Stimulated activated CD4-positive, alpha-beta T cell treated with anti-CD3 and anti-CD28 coated beads, Interleukin-15, amount 100 ng/mL, for 48 hours (primary cell): ENCODE results near the gene NPR3.
"Not testable (repeated sequence)": the region's sequence is repeated elsewhere in the genome, so short reads cannot be mapped to it uniquely, and the experiment has no call there.

Experiments used
- DNase-seq, 2 donors: peaks; one replicate each; pipeline ENCODE4 v3.0.0-alpha.2; 2020; ENCODE audit warnings: low read depth in 2 of 2

Gene NPR3

DNA sequence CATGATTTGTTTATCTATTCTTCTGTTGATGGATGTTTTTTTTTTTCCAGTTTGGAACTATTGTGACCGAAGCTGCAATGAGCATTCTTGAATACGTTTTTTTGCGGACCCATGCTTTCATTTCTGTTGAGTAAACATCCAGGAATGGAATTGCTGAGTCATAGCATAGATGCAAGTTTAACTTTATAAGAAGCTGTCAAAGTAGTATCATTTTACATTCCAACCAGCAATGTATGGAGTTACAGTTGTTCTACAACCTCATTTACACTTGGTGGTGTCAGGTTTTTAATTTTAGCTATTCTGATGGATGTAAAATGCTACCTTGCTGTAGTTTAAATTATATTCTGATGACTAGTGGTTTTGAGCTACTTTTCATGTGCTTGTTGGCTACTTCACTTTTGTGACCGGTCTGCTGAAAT is 49.0 kb downstream of the NPR3 start:
- no peak for DNase-seq

DNA sequence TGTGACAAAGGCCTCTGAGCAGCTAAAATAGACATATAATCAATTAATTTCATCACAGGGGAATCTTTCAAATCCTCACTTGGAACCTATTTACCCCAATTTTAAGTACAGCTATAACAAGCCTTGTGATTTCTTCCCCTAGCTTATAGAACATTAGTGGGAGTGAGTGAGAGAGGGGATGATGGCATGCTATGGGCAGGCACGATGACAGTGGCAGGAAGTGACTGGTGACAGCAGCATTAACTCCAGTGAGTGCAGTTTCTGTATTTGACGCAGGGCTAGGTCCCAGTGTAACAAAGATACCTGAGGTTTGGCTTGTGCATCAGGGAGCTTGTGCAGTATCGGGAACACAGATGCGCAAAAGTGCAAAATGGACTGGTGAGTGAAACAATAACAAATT is 54.1 kb downstream of the NPR3 start:
- no peak for DNase-seq

DNA sequence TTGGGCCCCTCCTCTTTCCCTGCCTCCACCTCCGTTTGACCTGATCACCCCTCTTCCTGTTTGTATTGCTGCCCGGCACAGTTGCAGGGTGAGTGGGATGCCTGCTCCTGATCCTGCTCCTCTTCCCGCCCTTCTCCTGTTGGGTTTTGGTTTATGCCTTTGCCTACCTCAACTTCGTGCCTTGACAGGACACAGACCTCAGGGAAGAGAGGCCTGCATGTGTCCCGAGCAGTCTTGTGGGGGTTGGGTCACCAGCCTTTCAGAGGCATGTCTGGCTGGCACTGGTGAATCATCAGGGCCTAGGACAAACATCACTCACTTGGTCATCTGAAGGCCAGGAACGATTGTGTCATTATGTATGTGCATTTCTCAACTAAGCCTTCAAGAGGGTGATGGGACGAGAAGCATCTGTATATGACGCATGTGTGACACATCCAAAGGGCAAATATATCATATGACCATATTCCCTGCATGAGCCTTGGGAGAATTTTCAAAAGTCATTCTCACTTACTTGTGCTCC is 56.9 kb downstream of the NPR3 start:
- no peak for DNase-seq

DNA sequence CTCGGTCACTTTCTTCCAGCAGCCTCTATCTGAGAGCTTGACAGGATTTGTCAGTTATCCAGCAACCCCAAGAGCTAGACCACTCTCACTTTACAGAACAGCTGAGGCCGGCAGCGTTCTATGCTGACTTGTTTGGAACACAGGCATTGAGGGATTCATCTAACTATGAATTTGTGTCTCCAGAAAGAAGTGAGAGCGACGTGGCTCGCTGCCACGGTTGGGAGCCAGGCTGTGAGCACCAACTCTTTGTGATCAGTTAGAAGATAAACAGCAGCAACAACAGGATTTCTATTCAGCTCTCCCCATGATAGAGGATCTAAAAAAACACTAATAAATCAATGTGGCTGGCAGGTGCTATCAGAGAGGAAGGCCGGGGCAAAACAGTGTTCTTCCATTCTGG is 58.6 kb downstream of the NPR3 start:
- DNase-seq, result no peak

DNA sequence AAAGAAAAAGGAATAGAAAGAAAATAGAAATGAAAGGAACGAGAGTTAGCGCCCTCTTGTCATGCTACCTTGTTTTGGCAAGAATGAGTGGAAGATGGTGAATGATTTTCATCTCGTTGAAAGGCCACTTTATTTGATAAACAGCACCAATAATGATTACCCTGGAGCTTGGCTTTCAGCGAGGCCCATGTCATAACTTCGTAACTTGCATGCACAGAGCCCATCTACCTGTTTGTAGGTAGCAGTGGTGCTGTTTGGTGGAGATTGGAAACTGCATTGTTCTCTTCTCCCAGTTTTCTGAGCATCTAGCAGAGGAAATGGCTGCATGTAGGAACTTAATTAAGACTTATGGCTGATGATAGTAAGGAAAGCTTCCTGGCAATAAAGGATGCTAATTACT is 59.3 kb downstream of the NPR3 start:
- DNase-seq, result no peak

DNA sequence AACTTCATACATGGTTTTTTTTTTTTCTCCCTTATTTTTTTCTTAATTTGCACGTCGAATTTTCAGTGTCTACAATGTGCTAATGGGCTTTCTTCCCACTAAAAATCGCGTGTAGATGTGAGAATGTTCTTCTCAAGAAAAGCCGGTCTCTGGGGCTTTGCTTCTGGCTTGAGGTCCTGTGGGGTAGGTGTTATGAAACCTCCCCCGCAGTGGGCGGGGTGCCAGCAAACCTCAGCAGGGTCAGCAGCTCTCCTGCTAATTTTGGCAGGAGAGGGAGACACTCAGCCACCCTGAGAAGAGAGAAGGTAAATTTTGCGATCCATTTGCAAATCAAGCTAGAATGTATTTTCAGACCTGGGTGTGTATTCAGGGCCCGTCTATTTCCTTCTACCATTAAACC is 59.9 kb downstream of the NPR3 start:
- DNase-seq, result no peak

DNA sequence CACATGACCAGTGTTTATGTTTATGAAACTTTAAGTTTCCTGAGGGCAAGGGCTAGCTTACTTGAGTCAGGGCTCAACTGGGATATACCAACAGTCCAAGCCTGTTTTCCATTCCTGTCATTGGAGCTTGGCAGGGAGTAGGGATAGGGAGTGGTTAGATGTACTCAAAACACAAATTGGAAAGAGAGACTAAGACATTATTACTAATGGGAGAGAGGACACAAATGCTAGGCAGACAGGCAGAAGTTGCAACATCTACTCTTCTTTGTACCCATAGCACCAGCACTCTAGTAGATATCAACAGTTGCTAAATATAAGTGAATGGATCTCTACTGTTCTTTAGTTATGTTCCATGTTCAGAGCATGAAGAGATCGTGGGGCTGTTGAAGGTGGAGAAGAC is 62.8 kb downstream of the NPR3 start:
- DNase-seq, result no peak

DNA sequence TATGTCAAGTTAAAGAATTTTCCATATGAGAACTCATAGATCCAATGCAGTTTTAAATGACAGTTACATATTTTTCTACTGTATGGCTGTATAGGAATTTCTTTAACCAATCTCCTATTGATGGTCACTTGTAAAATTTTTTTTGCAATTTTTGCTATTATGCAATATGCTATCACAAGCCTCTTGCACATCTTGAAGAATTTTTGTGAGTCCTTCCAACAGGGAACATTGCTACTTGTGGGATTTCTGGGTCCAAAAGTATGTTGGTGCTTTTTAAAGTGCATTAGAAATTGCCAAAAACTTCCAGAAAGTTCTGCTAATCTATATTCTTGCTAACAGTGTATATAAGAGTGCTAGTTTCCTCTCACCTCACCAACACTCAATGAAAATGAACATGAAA is 65.1 kb downstream of the NPR3 start:
- DNase-seq, result no peak

DNA sequence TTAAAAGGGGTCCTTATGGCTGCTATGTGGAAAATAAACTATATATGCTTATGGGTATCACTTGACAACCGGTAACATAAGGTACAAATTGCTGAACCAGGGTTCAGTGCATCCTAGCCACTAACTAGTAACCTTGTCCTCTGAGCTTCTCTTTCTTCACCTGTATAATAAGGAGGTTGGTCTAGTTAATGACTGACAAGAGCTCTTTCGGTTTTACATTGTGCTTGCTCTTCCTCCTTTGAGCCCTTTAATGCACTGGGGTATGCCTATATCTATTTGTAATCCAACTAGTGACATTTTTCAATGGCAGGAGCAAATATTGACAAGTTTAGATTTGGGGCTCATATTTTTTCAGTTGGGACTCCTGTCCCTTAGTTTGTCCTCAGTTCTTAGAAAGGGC is 66.1 kb downstream of the NPR3 start:
- no peak for DNase-seq

DNA sequence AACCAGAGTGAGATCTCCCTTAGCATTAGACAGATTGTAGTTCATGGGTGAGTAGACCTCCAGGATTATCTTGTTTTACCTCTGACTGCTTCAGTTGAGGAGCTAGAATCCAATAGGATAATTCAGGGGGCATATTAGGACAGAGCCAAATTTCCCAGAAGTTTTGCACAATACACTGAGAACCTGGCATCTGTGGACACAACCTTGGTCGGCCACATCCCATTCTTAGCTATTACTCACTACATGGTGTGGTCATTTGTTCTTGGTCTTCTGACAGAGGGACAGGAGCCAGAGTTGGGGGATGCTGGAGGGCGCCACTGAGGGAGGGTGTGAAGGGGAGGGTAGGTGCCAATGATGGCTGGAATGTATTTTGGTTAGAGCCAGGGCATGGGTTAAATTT is 66.6 kb downstream of the NPR3 start:
- DNase-seq, result no peak

DNA sequence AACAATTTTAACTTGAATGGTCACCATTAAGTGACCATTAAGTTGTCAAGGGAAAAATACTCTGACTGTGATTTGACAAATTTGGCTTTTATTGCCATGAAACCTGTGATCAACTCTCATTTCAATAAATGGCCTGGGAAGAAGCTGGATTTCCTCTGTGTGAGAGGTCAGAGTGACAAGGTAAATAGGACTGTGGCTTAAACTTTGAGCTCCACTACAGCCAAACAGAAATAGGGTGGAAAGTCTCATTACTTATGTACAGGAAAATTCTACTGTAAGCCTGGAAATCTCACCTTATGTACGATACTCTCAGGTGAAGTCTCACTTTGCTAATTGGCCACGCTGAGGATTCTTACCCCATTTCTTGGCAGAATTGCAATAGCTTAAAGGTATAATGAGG is 67.3 kb downstream of the NPR3 start:
- no peak for DNase-seq

DNA sequence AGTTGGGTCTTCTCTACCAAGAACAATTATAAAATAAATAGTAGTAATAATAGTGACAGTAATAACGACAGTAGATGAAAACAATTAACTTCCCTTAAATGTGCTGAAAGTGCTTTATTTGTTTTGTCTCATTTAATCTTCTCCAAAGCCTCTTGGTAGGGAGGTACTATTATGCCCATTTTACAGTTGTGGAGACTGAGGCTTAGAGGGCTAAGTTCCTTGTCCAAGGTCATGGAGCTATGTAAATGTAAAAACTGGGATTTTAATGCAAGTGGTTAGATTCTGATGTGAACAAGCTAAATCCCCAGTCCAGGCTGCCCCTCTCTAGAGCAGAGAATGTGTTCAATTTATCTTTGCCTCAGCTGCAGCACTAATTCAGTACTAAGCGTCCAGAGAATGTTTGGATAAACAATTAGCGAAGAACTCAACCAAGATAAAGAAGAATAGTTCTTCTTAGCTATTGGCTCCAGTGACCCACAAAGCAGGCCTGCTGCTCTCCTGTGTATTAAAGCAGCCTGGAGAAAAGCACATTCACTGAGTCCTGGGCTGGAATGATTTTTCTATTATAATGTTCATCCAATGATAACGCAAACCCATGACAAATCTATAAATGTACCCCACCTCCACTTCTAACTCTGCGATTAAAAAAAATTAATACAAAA is 68.8 kb downstream of the NPR3 start:
- no peak for DNase-seq

DNA sequence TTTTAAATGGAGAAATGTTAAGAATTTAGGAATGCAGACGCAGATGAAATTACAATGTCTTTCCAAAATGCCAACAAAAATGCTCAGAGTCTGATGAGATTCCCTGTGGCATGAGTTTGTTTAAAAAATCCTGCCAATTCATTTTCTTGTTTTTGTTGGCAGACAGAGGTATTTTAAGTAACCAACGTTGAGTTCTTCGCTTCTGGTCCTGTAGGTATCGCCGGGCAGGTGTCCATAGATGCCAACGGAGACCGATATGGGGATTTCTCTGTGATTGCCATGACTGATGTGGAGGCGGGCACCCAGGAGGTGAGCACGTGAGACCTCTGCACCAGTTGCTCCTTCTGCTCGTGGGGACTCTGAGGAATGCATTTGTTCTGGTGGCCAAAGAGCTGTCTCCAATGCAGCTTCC is 69.4 kb downstream of the NPR3 start:
- no peak for DNase-seq

DNA sequence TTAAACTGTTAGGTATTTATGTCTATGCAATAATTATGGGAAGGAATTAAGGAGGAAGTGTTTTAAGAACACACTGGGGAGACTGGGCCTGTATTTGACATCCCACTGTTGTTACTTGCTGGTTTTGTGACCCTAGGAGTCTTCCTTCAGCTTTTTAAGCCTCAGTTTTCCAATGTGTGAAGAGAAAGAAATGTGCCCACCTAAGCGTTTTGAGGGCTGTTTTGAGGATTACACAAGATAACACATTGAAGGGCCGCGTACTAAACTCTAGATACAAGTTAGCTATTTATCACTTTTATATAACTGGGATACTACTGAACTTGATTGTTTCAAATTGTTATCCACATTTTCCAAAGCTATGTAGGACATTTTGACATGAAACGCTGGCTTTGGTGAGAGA is 72.5 kb downstream of the NPR3 start:
- no peak for DNase-seq

DNA sequence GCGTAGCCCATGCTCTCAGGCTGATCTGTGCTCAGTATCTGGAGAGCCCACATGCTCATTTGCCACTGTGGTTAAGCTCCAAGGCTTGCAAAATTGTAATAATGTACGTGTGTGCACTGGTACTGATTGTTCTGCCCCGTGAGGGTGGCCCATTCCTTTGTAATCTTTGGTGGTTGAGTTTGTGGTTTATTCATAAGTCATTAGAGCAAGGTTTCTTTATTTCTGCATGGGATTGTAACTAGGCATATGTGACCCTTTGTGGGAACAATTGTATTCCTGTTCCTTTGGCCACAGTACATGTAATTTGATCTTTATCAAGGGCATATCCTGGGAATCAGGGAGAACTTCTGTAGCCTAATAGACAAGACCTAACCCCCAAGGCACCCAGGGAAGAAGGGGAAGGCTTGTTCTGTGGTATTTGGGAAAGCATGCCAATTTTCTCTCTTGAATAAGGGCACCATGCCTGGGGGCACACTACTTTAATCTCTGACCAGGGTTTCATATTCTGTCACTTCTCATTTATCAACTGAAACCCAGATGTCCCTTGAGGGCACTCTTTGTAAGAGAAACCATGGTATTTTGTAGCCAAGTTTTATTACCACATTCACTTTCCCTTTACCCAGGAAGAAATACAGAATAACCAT is 74.6 kb downstream of the NPR3 start:
- DNase-seq, result no peak

DNA sequence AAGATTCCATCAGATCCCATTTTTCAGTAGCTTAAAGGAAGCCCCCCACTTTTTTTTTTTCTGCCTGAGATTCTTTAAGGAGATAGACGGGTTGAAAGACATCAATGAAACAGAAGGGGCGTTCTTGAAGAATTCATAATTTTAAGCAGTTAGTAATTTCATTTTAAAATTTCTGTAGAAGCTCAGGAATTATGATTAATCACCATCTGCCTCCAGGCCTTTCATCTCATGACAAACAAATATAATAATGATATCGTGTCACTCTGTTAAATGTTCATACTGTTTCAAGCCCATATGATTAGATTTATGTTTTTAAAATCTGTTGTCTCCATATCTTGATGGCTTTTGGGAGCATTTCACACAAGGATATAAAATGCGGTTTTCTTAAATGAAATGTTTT is 75.2 kb downstream of the NPR3 start:
- no peak for DNase-seq

DNA sequence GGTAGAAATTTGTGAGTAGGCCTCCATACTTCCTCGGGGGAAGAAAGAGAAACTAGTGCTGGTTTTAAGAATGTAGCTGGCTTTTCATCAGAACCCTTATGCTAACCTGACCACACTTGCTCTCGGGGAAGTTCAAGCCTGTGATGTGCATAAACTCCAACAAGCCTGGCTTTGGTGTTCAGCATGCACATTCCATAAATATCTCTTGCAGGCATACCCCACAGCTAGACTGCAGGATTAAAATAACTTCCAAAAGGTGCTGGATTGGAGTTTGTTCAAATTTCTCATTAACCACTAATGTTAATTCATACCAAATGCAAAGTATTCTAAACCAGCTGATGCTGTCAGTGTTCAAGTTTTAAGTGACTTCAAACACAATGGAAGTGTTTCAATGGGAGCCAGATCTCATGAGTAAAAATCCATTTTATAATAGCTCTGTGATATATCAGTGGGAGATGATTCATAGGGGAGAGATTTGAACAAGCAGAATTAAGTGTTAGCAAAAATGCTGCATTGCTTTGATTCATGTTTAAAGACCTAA is 79.4 kb downstream of the NPR3 start:
- no peak for DNase-seq

DNA sequence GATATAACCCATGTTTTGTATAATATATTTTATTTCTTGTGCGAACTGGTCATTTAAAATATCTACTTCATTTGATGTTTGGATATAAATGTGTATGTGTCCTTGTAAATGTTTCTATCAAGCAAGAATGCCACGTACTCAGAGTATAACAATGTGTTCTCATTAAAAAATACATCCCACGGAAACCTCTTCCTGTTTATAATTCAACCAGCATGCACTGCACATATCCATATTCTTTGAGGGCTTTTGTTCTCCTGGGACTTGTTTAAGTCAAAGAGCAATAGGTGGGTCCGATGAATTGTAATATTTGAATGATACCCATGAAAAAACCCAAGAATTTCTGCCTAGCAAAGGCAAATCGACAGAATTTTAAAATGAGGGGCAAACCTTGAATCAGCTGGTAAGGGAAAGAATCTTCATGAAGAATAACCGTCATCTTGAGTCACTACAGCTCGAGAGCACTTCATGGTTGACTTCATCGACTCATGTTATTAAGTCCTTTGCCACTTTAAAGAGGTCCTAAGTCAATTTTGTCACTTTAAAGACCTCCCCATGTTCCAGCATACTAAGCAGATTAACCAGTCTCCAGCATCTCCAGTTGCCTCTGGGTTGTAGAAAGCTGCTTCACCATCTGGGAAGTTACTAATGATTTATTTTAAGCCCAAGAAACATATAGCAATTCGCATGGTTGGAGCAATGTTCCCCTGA is 80.6 kb downstream of the NPR3 start:
- no peak for DNase-seq

DNA sequence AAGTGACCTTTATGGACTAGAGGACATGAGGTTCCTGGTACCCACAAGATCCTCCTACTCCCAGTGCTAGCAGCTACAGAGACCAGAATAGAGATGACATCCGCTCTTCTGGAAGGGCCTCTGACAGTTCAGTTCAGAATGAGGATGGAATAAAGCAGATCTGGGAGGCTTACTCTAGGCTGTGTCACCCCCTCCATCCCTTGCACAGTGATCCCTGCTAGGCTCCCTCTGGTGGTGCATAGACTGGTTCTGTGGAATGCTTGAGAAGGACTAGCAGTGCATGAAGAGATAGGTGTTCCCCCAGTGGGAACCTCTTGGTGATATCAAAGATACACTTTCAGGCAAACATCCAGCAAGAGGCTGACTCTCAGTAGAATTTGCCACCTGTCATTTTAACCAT is 83.0 kb downstream of the NPR3 start:
- no peak for DNase-seq

DNA sequence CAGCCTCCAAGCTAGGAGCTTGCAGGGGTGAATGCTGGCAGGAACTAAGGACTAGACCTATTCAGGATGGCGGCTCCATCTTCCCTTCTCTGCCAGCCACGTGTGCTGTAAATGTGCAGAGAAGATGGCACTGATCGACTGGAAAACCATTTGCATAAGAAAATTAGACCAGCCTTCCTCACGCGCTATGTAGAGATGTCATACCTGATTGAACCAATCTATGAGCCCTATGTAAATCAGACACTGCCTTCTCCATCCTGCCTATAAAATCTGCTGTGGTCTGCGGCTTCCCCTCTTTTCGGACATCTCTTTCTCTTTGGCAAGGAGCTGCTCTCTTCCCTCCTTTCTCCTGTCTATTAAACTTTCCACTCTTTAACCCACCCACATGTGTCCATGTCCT is 91.6 kb downstream of the NPR3 start:
- no peak for DNase-seq

DNA sequence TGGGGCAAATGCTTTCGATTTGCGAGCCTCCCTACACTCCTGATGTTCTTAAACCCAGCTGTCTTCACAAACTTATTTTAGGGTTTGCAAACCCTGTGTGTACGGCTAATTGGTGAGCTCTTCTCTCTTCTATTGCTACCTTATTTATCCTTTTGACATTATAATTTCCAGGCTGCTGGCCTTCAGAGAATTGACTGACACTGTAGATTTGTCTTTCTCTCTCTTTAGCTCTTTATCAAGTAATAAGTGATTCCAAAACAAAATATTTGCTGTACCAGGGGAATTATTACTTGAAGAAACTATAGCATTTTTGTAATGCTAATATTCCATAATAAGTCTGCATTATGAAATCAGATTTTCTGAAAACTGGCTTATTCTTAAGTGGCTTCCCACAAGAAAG is 92.5 kb downstream of the NPR3 start:
- DNase-seq, result no peak

DNA sequence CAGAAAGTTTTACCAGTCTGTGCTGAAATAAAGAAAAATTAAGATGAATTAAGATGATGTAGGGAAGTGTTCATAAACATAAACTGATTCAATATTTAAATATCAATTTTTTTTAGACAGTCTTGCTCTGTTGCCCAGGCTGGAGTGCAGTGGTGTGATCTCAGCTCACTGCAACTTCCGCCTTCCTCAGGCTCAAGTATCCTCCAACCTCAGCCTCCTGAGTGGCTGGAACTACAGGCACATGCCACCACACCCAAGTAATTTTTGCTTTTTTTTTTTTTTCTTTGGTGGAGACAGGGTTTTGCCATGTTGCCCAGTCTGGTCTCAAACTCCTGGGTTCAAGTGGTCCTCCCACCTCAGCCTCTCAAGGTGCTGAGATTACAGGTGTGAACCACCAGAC is 94.3 kb downstream of the NPR3 start:
- not testable (repeated sequence) for DNase-seq
